CD1c-positive myeloid dendritic cell (primary cell): Measurements from ENCODE around the gene NECTIN2.
A peak's percentile ranks its signal among the peaks of the same experiment; 100 is the strongest.
"Not testable (repeated sequence)": the region's sequence is repeated elsewhere in the genome, so short reads cannot be mapped to it uniquely, and the experiment has no call there.

ENCODE experiments used
- DNase-seq: peaks from one replicate; pipeline ENCODE4 v3.0.0-alpha.2; 2016; ENCODE audit errors: extremely low spot score

Gene NECTIN2

GRCh38 chr19:44817725-44818465 is 28.2 kb upstream of the NECTIN2 start:
- DNase-seq, result no peak

DNA sequence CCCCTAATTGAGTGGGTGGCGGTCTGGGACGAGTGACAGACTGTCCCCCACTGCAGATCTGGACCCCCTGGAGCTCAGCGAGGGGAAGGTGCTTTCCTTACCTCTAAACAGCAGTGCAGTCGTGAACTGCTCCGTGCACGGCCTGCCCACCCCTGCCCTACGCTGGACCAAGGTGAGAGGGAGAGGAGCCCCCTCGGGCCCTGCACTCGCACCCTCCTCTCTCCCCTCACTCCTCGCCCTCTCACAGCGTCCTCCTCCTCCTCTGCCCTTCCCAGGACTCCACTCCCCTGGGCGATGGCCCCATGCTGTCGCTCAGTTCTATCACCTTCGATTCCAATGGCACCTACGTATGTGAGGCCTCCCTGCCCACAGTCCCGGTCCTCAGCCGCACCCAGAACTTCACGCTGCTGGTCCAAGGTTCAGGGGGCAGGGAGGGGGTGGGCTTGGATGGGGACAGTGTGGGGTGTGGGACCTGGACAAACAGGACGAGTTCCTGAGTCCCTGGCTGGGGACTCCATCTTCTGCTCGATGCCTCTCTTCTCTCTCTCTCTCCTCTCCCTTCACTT is 27.5 kb upstream of the NECTIN2 start:
- no peak for DNase-seq

DNA sequence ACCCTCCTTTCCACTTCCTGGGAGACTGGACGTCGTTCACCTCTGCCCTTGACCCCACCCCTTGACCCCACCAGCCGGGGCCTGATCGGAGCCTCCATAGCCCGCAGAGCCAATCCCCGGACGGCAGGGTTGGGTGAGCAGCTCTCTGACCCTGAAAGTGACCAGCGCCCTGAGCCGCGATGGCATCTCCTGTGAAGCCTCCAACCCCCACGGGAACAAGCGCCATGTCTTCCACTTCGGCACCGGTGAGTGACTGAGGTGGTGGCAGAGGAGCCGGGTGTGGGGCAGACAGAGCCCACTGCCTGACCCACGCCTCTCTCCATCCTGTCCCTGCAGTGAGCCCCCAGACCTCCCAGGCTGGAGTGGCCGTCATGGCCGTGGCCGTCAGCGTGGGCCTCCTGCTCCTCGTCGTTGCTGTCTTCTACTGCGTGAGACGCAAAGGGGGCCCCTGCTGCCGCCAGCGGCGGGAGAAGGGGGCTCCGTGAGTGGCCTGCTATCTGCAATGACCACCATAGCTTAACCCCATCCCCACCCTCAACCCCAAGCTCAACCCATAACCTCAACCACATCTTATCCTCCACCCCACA is 26.8 kb upstream of the NECTIN2 start:
- no peak for DNase-seq

DNA sequence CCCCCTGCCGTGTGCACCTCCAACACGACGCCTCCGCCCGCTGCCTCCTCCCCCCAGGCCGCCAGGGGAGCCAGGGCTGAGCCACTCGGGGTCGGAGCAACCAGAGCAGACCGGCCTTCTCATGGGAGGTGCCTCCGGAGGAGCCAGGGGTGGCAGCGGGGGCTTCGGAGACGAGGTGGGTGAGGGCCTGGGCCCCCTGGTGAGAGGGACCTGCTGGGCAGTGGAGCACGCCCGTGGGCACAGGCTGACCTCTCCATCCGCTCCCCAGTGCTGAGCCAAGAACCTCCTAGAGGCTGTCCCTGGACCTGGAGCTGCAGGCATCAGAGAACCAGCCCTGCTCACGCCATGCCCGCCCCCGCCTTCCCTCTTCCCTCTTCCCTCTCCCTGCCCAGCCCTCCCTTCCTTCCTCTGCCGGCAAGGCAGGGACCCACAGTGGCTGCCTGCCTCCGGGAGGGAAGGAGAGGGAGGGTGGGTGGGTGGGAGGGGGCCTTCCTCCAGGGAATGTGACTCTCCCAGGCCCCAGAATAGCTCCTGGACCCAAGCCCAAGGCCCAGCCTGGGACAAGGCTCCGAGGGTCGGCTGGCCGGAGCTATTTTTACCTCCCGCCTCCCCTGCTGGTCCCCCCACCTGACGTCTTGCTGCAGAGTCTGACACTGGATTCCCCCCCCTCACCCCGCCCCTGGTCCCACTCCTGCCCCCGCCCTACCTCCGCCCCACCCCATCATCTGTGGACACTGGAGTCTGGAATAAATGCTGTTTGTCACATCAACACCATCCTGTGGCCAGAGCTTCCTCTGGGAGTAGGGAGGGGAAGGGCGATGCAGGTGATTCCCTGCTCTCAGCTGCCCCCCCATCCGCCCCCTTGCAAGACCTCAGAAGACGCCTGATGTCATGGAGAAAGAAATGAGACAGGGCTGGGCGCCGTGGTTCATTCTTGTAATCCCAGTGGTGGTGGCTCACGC is 25.2 kb upstream of the NECTIN2 start:
- DNase-seq, result peak; percentile 62

GRCh38 chr19:44822177-44822576 is 23.9 kb upstream of the NECTIN2 start:
- DNase-seq, result no peak

- DNase-seq, result no peak
These were observed 23.3 kb upstream of the NECTIN2 start for GRCh38 chr19:44822670-44823372.

GRCh38 chr19:44823373-44823698 is 22.8 kb upstream of the NECTIN2 start:
- no peak for DNase-seq

DNA sequence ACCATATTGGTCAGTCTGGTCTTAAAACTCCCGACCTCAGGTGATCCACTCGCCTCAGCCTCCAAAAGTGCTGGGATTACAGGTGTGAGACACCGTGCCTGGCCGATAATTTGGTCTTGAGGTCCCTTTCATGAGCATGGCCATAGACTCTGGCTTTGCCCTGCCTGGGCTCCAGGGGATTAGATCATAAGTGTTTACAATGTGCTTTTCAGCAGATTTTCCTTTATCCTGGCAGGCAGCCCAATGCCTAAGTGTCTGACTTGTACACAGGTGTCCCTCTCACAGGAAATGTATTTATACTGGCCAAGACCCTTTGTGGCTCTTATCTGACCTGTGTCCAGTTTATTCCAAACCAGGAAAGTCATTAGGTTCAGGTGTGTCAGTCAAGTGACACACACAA is 21.3 kb upstream of the NECTIN2 start:
- DNase-seq, result no peak

DNA sequence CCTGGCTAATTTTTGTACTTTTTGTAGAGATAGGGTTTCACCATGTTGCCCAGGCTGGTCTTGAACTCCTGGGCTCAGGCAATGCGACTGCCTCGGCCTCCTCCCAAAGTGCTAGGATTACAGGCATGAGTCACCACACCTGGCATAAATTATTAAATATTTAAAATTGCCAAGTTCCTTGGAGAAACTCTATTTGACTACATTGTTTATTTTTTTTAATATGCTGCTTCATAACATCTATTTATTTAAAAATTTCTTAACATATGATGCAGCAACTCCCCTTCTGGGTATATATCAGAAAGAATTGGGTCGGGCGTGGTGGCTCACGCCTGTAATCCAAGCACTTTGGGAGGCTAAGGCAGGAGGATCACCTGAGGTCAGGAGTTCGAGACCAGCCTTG is 13.2 kb upstream of the NECTIN2 start:
- DNase-seq, result not testable (repeated sequence)

- not testable (repeated sequence) for DNase-seq
These were observed 11.7 kb upstream of the NECTIN2 start for GRCh38 chr19:44834399-44834798.

- no peak for DNase-seq
These were observed 6.8 kb upstream of the NECTIN2 start for GRCh38 chr19:44839276-44839675.

- DNase-seq, result no peak
These were observed 5.3 kb upstream of the NECTIN2 start for GRCh38 chr19:44840811-44841210.

DNA sequence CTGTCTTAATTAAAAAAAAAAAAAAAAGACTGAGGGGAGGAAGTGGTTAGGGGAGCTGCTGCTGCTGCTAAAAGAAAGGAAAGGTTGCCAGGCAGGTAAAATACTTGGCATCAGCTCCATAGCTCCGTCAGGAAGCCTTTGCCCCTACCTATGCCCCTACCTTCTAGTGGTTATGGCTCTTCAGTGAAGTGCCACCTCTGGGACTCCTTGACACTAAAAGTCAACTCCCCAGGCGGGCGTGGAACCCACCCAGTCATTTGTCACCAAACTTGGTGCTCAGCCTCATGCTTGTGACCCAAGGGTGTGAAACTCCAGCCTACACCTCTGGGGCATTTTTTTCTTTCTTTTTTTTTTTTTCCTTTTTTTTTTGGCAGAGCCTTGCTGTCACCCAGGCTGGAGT is 4.9 kb upstream of the NECTIN2 start:
- DNase-seq, result no peak

DNA sequence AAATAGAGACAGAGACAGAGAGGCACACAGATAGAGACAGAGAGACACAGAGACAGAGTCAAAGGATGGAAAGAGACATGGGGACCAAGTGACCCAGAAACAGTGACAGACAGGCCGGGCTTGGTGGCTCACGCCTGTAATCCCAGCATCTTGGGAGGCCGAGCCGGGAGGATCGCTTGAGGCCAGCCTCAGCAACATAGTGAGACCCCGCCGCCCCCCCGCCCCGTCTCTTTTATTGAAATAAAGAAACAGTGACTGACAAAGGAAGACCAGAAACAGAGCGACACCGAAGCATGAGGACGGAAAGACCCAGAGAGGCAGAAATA is 848 bp upstream of the NECTIN2 start:
- no peak for DNase-seq

DNA sequence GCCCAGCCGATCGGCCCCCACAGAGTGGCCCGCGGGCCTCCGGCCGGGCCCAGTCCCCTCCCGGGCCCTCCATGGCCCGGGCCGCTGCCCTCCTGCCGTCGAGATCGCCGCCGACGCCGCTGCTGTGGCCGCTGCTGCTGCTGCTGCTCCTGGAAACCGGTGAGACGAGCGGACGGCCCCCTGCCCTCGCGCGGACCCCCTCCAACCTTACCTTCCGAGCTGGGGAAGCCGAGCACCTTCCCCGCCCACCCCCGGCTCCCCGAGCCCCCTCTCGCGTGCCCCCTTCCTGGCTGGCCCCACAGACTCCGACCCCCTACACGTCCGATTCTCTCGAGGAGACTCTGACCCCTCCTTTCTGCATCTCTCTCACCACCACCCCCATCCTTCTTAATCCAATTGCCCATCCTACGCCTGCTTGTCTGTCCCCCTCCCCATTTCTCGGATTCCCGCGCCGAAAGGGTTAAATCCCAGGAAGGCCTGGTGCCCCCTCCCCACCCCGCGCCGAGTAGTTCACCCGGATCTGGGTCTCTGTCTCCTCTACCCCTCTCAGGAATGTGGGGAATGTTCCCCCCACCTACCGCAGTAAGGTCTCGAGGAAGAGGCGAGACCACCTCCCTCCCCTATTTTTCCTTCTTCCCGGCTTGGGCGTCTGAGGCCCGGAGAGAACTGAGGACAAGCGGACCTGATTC is 502 bp downstream of the NECTIN2 start:
- DNase-seq, result no peak

DNA sequence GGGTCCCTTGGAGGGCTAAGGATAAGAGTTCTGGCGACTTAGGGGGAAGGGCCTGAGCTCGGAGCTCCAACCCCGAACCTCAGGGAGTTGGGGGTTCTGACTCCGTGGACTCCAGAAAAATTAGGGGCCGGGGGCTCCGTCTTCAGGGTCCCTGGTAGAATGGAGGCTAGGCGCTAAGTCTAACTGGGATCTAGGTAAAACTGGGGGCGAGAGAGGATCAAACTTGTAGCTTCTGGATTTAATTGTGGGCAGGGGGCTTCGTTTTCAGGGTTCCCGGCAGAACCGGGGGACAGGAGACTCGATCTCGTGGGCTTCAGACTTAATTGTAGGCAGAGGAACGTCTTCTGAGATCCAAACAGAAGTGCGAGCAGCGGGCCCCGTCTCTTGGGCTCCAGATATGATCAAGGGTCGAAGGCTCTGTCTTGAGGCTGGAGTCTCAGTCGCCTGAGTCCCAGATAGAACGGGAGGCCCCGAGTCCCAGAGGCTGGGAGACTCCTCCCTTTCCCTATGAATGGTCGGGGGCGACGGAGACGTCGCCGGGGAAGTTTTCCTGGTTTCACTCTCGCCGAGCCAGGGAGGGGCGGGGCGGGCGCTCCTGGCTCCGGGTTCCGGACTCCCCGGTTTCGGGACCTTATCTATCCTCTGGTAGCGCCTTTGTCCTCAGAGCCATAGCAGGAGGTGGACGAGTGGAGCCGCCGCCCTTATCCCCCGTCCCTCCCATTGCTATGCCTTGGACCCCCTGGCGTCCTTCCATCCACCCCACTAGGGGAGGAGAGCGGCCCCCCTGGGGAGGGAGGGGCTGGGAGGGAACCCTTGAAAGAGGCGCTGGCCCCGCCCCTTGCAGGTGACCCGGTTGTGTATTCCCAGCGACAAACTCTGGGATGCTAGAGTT is 1.3 kb downstream of the NECTIN2 start:
- peak; percentile 51 for DNase-seq

DNA sequence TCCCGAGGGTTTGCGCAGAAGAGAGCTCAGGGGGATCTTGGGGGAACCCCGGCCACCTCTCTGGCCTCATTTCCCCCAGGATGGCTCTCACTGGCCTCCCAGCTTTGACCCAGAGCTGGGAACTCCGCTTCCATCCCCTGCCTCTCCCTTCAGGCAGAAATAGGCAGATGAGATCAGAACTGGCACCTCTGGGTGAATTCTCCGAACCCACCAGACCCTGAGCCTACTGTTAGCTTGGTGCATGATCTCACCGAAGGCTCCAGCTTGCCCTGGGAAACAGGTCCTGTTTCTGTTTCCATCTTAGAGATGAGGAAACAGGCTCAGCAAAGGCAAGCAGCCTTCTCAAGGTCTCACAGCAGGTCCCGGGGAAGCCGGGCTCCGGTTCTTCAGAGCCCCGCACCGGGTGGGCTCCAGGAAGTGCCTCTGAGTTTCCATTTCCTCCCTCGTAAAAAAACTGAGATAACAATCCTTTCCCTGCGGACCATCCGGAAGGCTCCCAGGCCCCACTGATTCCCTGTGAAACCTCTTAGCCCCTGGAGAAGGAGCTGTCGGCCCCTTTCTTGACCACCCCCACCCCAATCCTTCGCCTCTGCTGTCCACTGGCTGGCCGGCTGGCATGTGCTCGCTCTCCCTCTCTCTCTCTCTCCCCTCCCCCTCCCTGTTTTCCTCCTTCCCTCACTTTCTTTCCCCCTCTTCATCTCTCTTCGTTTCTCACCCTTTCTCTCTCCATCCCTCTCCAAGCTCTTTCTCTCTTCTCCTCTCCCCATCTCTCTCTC is 2.1 kb downstream of the NECTIN2 start:
- DNase-seq, result peak; percentile 34

DNA sequence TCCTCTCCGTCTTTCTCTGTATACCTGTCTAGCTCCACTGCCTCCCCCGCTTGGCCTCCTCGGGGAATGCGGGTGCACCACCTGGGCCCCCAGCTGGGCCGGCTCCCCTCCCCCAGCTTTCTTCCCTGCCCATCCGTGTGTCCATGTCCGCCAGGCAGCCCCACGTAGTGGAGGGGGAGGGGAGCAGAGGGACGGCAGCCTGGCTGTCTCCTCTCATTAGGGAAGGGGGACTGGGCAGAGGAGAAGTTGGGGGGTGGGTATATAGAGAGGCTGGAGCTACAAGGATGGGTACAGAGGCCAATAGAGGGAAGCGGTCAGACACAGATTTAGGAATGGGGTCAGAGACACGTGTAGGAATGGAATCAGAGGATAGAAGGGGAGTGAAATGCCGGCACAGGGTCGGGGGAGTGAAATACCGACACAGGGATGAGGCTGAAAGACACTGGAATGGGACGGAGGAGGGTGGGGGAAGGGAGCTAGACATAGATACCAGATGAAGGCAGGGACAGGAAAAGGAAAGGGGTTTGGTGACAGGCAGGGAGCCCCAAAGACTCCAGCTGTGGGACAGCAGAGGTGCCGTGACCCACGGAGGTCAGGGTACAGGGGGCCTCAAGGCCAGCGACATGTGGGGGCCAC is 2.8 kb downstream of the NECTIN2 start:
- DNase-seq, result no peak

- DNase-seq, result no peak
These were observed 4.6 kb downstream of the NECTIN2 start for GRCh38 chr19:44850641-44851109.
